CD14-positive monocyte (primary cell): ENCODE measurements around the gene FRMD3. TPM values are rescaled to one million over a fixed set of nuclear protein-coding genes. Genes with fewer than 3 reads are reported as not detected.

Experiments
- DNase-seq, 3 donors: peaks; one replicate each; pipeline ENCODE4 v3.0.0-alpha.2; 2011 to 2022
- H2AFZ ChIP-seq: 2 replicates; pipeline ENCODE4 v1.6.0; 2012; ENCODE audit warnings: mild to moderate bottlenecking, low read depth, low read length, inconsistent platforms; ENCODE audit not compliant: insufficient read depth, poor library complexity, severe bottlenecking
- H3K27ac ChIP-seq, 2 donors: 1 replicate in 1 of 2; 2 replicates in 1 of 2; pipeline ENCODE4 v1.5.1; 2012 to 2013; ENCODE audit warnings: low read length in 2 of 2, control low read depth in 1 of 2, inconsistent platforms in 1 of 2, low read depth in 1 of 2, mild to moderate bottlenecking in 1 of 2
- H3K27me3 ChIP-seq, 2 donors: one replicate each; pipeline versions ENCODE4 v1.6.0 to v1.6.1; 2011 to 2013; ENCODE audit warnings: low read length in 2 of 2; ENCODE audit not compliant: control insufficient read depth in 2 of 2, insufficient read depth in 2 of 2
- H3K36me3 ChIP-seq, 2 donors: replicated peaks in 1 of 2; 1 replicate in 1 of 2; 2 replicates in 1 of 2; pipeline versions ENCODE4 v1.5.1 to v1.6.1; 2012 to 2013; ENCODE audit warnings: low read length in 2 of 2, control low read depth in 1 of 2, inconsistent platforms in 1 of 2, mild to moderate bottlenecking in 1 of 2; ENCODE audit not compliant: insufficient read depth in 2 of 2, control insufficient read depth in 1 of 2
- H3K4me1 ChIP-seq, 2 donors: 1 replicate in 1 of 2; 2 replicates in 1 of 2; pipeline versions ENCODE4 v1.5.1 to v1.6.1; 2012 to 2013; ENCODE audit warnings: low read length in 2 of 2, control low read depth in 1 of 2, inconsistent platforms in 1 of 2, mild to moderate bottlenecking in 1 of 2, moderate library complexity in 1 of 2; ENCODE audit not compliant: insufficient read depth in 2 of 2, control insufficient read depth in 1 of 2
- H3K4me2 ChIP-seq: replicated peaks from 2 replicates; pipeline ENCODE3; 2012; ENCODE audit warnings: low read length, moderate library complexity, mild to moderate bottlenecking; ENCODE audit not compliant: poor library complexity, severe bottlenecking; ENCODE audit errors: extremely low read depth
- H3K4me3 ChIP-seq, 3 experiments: fragments of 200-600 bp in 1 of 3; sonication (generic) in 1 of 3; replicated peaks in 1 of 3; 1 replicate in 2 of 3; 2 replicates in 1 of 3; pipeline ENCODE4 v1.5.1; 2011 to 2013; ENCODE audit warnings: low read length in 3 of 3, mild to moderate bottlenecking in 3 of 3, control low read depth in 2 of 3, low read depth in 2 of 3, inconsistent platforms in 1 of 3, moderate library complexity in 1 of 3
- H3K79me2 ChIP-seq: 2 replicates; pipeline ENCODE4 v1.6.0; 2012; ENCODE audit warnings: mild to moderate bottlenecking, control low read depth, inconsistent platforms, low read length, moderate library complexity; ENCODE audit not compliant: insufficient read depth
- H3K9ac ChIP-seq: 2 replicates; pipeline ENCODE4 v1.6.0; 2017; ENCODE audit warnings: low read length, mild to moderate bottlenecking; ENCODE audit not compliant: insufficient read depth, poor library complexity, severe bottlenecking
- H3K9me3 ChIP-seq, 2 donors: replicated peaks in 1 of 2; 1 replicate in 1 of 2; 2 replicates in 1 of 2; pipeline versions ENCODE4 v1.5.1 to v1.6.1; 2012 to 2013; ENCODE audit warnings: low read length in 2 of 2, control low read depth in 1 of 2; ENCODE audit not compliant: control insufficient read depth in 1 of 2, insufficient read depth in 1 of 2
- H4K20me1 ChIP-seq: 2 replicates; pipeline ENCODE4 v1.6.0; 2012; ENCODE audit warnings: mild to moderate bottlenecking, low read length, control low read depth, moderate library complexity; ENCODE audit not compliant: insufficient read depth
- H3K27ac Mint-ChIP-seq, 7 donors: one replicate each; pipeline ENCODE4 v1.8.0; 2020; ENCODE audit warnings: mild to moderate bottlenecking in 7 of 7, mixed read lengths in 7 of 7, moderate library complexity in 6 of 7, inconsistent platforms in 2 of 7
- H3K27me3 Mint-ChIP-seq, 3 donors: one replicate each; pipeline ENCODE4 v1.8.0; 2021 to 2022; ENCODE audit warnings: low read depth in 3 of 3, mild to moderate bottlenecking in 3 of 3, mixed read lengths in 3 of 3, moderate library complexity in 3 of 3, inconsistent platforms in 1 of 3
- H3K36me3 Mint-ChIP-seq, 2 donors: one replicate each; pipeline ENCODE4 v1.8.0; 2020; ENCODE audit warnings: mixed read lengths in 2 of 2, inconsistent platforms in 1 of 2, mild to moderate bottlenecking in 1 of 2
- H3K4me1 Mint-ChIP-seq: one replicate; pipeline ENCODE4 v1.8.0; 2020; ENCODE audit warnings: mild to moderate bottlenecking, mixed read lengths
- H3K4me3 Mint-ChIP-seq, 2 donors: one replicate each; pipeline ENCODE4 v1.8.0; 2020; ENCODE audit warnings: mild to moderate bottlenecking in 2 of 2, mixed read lengths in 2 of 2, moderate library complexity in 1 of 2
- H3K9me3 Mint-ChIP-seq, 7 donors: one replicate each; pipeline ENCODE4 v1.8.0; 2020 to 2022; ENCODE audit warnings: mixed read lengths in 7 of 7, mild to moderate bottlenecking in 6 of 7, moderate library complexity in 6 of 7, inconsistent platforms in 2 of 7
- CTCF ChIP-seq: fragments of 200-600 bp; IDR thresholded peaks from one replicate; pipeline ENCODE4 v1.8.0; 2022; ENCODE audit warnings: antibody characterized with exemption, mild to moderate bottlenecking
- WGBS: methylation state at CpG from one replicate; pipeline ENCODE4 v1.1.5; 2013; ENCODE audit warnings: missing lambda C conversion rate; ENCODE audit not compliant: insufficient coverage; 5-methylcytosine and 5-hydroxymethylcytosine counted together
- intact Hi-C, 2 donors: fragments of 100-400 bp; cut with micrococcal nuclease; formaldehyde crosslinking; loops; one replicate each; pipeline versions ENCODE4 v1.15.0 to v1.15.1; 2023
- polyA plus RNA-seq, 3 donors: library from polyadenylated mRNA; depleted of rRNA in 1 of 3; unstranded in 2 of 3; stranded (reverse) in 1 of 3; fragments of 300-500 nt in 2 of 3; fragments of >200 nt in 1 of 3; fragmentation: Illumina TruSeq in 2 of 3; gene quantifications; 1 replicate in 2 of 3; 2 replicates in 1 of 3; pipeline ENCODE4 v1.2.3, GENCODE V29; 2012 to 2021

The FRMD3 gene
- polyA plus RNA-seq, 3 donors = 2.8 to 9.8 (median 4.2) TPM

- no peak for TF ChIP-seq CTCF
- H3K36me3 ChIP-seq = no peaks in the 10 kb centered on the region
- H3K4me2 ChIP-seq = peak overlapping the region; percentile 63
- Mint-ChIP-seq H3K27me3 (peaks cover 0 to 2% (median 0%) of the 10 kb centered on the region in 3 donors), H3K27ac (peak overlapping the region; percentile 80 to 91 (median 88)), H3K36me3 (peaks cover 2 to 3% of the 10 kb centered on the region in 2 donors), H3K9me3 (peaks cover 0 to 2% (median 0%) of the 10 kb centered on the region in 7 donors), H3K4me1 (peaks cover 47% of the 10 kb centered on the region), H3K4me3 (no peak overlapping the region)
- peak overlapping the region in 1 of 3 experiments; percentile 35 for H3K4me3 ChIP-seq
- peak overlapping the region; percentile 54 to 79 for H3K27ac ChIP-seq
- no CpG with 5 or more reads among the region's 1 CpG for WGBS
- no peaks in the 10 kb centered on the region for H3K9me3 ChIP-seq
- DNase-seq = peak; percentile 75 to 91 (median 87)
- H3K27me3 ChIP-seq = no peaks in the 10 kb centered on the region
- H3K4me1 ChIP-seq = peaks cover 38 to 51% of the 10 kb centered on the region in 2 donors
- H4K20me1 ChIP-seq = no peaks in the 10 kb centered on the region
- H3K79me2 ChIP-seq = peaks cover 16% of the 10 kb centered on the region
- H2AFZ ChIP-seq = no peak overlapping the region
- H3K9ac ChIP-seq = no peak overlapping the region
- intact Hi-C loops = no loop called here
Measured at GRCh38 chr9:83511051-83511450, 27.1 kb downstream of the FRMD3 start.

GRCh38 chr9:83509402-83509801, 28.8 kb downstream of the FRMD3 start:
- Mint-ChIP-seq H3K9me3 (peaks cover 0 to 2% (median 0%) of the 10 kb centered on the region in 7 donors), H3K4me3 (no peak overlapping the region), H3K36me3 (peaks cover 0 to 2% of the 10 kb centered on the region in 2 donors), H3K4me1 (peaks cover 42% of the 10 kb centered on the region), H3K27me3 (peaks cover 0 to 2% (median 0%) of the 10 kb centered on the region in 3 donors), H3K27ac (peak overlapping the region in 1 of 7 donors; percentile 35)
- WGBS = 100% methylated on average over 2 of the region's 8 CpGs
- Histone ChIP-seq H3K4me3 (no peak overlapping the region), H2AFZ (no peak overlapping the region), H4K20me1 (no peaks in the 10 kb centered on the region), H3K79me2 (peaks cover 11% of the 10 kb centered on the region), H3K27me3 (no peaks in the 10 kb centered on the region), H3K4me1 (peaks cover 38 to 51% of the 10 kb centered on the region in 2 donors), H3K36me3 (no peaks in the 10 kb centered on the region), H3K27ac (no peak overlapping the region), H3K4me2 (no peak overlapping the region), H3K9ac (no peak overlapping the region), H3K9me3 (no peaks in the 10 kb centered on the region)
- no peak for TF ChIP-seq CTCF
- intact Hi-C loops = loop anchor here in 1 of 2 donors (5.0 kb wide), 1 partner anchor 37 kb away; no protein-coding TSS in a partner anchor
- DNase-seq = no peak
